GM18499 (cell line): ENCODE data around the gene PCDHGA5.
A peak's percentile ranks its signal among the peaks of the same experiment; 100 is the strongest.
"Not testable (repeated sequence)": the region's sequence is repeated elsewhere in the genome, so short reads cannot be mapped to it uniquely, and the experiment has no call there.

ENCODE experiments used
- ATAC-seq: cut with Tn5 transposase; IDR thresholded peaks from one replicate; pipeline ENCODE4 v1.9.1; 2021; ENCODE audit warnings: moderate number of reproducible peaks; ENCODE audit not compliant: insufficient read depth, unreplicated experiment

PCDHGA5 gene

DNA sequence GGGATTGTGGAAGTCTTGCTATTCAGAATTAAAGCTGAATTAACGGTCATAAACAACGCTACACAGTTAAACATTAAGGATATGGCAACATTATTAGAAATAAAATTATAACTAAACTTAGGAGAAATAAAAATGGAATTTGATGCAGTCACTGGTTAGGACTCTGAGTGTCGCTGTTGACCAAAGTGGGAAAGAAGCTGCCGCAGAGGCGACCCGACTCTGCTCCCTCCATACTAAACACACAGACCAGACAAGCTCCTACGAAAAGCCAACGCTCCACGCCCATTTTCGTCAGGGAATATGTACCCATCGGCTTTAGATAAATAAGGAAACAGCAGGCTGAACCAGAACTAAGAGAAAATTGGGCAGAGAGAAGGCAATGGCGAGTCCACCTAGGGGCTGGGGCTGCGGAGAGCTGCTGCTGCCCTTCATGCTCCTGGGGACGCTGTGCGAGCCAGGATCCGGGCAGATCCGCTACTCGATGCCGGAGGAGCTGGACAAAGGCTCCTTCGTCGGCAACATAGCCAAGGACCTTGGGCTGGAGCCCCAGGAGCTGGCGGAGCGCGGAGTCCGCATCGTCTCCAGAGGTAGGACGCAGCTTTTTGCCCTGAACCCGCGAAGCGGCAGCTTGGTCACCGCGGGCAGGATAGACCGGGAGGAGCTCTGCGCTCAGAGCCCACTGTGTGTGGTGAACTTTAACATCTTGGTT is at the start of gene PCDHGA5:
PCDHGA5 (plus strand) TSS at position 211 of the 709 bp plus-strand sequence; CDS start at position 380, 169 bp downstream.
- ATAC-seq = no peak

DNA sequence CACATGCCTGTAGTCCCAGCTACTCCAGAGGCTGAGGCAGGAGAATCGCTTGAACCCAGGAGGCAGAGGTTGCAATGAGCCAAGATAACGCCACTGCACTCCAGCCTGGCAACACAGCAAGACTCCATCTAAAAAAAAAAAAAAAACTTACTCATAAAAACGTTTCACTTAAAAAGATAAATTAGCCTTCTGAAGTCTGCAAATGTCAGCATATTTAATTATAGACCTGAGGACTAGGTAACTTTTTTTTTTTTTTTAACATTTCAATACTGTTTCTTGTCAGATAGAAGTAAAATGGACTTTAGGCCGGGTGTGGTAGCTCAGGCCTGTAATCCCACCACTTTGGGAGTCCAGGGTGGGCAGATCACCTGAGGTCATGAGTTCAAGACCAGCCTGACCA is 47.0 kb upstream of the PCDHGA5 start:
- ATAC-seq = not testable (repeated sequence)

DNA sequence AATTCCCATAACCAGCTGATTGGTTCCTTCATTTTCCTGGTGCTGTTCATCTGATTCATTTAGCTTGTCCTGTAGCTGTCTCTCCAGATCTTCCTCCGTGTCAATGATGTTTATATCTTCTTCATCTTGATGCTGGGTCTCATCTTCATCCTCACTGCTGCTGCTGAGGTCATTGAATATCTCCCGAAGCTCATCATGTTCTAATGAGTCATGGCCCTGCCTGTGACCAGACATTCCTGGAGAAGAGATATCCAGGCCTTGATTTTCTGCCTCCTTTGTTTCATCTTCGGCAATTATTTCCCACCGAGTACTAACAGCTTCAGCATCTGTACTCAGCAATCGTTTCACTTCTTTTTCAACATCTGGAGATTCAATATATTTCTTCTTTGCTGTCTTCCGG is 44.8 kb upstream of the PCDHGA5 start:
- ATAC-seq = no peak

- no peak for ATAC-seq
Observed at GRCh38 chr5:141319699-141320098, 44.3 kb upstream of the PCDHGA5 start.

DNA sequence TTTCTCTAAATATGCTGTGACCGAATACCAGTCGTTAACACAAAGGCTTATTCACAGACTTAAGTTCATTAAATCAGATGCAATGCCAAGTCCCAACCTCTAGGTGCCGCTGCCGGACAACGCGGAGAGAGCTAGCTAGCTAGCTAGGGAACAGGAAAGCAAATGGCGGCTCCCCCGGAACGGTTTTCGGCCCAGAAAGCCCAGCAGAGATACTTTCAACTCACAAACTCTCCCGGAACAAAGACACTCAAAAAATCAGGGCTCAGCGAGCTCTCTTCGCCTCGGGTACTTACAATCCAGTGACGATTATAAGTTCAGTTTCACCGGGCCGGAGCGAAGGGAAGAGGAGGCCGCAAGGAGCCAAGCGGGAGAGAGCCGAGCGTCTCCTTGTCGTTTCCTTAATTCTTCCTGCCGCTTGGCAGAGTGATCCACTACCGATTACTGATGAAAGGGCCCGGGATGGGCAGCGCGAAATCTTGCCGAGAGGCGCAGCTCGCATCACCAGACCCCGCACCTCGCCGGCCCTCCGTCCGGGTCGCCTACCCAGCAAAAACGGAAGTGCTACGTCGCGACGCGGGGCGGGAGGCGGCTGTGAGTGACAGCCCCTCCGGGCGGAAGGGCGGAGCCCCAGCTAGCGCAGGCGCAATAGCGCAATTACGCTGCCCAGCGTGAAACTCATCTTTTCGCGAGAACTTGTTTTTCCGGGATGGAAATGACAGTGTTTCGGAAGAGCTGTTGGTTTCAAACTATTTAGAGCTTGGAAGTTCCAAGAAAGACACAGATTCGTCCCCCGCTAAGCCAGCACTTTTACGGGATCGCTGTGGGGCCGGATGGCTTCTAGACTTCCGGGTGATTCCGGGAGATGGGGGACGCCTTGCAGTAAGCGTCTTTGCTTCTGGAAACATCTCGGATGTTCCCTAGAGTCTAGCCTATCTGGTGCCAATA is 43.5 kb upstream of the PCDHGA5 start, which contains the start of gene TAF7:
TAF7 (minus strand) TSS at position 560 of the 945 bp plus-strand sequence. CDS start 740 bp downstream, outside the sequence.
- ATAC-seq = peak; percentile 69

- ATAC-seq = peak; percentile 33
Observed at GRCh38 chr5:141322261-141322660, 41.7 kb upstream of the PCDHGA5 start.

GRCh38 chr5:141326088-141326854 is 37.7 kb upstream of the PCDHGA5 start:
- no peak for ATAC-seq

DNA sequence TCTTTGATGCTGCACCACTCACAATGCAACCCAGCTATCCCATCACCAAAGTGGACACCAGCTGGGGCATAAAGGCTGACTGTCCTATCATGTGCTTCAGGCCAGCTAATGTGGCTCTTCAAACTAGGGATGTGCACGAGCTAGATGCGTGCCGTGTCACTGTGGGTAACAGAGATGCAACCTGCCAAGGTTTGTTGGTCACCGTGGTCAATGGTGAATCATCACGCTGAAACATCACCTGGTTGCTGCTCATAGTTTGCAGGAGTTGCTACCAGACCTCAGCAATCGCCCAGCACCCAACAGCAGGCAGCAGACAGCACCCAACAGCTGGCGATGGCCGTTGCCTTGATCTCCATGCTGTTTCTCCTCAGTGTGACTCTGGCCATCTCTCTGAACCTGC is 35.7 kb upstream of the PCDHGA5 start:
- no peak for ATAC-seq

- no peak for ATAC-seq
Observed at GRCh38 chr5:141330299-141331080, 33.5 kb upstream of the PCDHGA5 start, which contains the start of gene PCDHGA1. TSS of gene PCDHGA1 (plus strand) at chr5:141330514.

DNA sequence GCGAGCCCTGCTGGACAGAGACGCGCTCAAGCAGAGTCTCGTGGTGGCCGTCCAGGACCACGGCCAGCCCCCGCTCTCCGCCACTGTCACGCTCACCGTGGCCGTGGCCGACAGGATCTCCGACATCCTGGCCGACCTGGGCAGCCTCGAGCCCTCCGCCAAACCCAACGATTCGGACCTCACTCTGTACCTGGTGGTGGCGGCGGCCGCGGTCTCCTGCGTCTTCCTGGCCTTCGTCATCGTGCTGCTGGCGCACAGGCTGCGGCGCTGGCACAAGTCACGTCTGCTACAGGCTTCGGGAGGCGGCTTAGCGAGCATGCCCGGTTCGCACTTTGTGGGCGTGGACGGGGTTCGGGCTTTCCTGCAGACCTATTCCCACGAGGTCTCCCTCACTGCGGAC is 31.4 kb upstream of the PCDHGA5 start:
- ATAC-seq = not testable (repeated sequence)

GRCh38 chr5:141338538-141339306 is 25.2 kb upstream of the PCDHGA5 start, which contains the start of gene PCDHGA2:
TSS of gene PCDHGA2 (plus strand) at chr5:141338760.
- no peak for ATAC-seq

DNA sequence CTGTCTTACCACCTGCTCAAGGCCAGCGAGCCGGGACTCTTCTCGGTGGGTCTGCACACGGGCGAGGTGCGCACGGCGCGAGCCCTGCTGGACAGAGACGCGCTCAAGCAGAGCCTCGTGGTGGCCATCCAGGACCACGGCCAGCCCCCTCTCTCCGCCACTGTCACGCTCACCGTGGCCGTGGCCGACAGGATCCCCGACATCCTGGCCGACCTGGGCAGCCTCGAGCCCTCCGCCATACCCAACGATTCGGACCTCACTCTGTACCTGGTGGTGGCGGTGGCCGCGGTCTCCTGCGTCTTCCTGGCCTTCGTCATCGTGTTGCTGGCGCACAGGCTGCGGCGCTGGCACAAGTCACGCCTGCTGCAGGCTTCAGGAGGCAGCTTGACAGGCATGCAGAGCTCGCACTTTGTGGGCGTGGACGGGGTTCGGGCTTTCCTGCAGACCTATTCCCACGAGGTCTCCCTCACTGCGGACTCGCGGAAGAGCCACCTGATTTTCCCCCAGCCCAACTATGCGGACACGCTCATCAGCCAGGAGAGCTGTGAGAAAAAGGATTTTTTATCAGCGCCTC is 23.1 kb upstream of the PCDHGA5 start:
- ATAC-seq = not testable (repeated sequence)

- ATAC-seq = no peak
Observed at GRCh38 chr5:141342773-141343172, 21.2 kb upstream of the PCDHGA5 start.

GRCh38 chr5:141343242-141343952 is 20.6 kb upstream of the PCDHGA5 start, which contains the start of gene PCDHGA3:
TSS of gene PCDHGA3 (plus strand) at chr5:141343829. CDS start at chr5:141344034, 205 bp downstream.
- ATAC-seq = no peak

DNA sequence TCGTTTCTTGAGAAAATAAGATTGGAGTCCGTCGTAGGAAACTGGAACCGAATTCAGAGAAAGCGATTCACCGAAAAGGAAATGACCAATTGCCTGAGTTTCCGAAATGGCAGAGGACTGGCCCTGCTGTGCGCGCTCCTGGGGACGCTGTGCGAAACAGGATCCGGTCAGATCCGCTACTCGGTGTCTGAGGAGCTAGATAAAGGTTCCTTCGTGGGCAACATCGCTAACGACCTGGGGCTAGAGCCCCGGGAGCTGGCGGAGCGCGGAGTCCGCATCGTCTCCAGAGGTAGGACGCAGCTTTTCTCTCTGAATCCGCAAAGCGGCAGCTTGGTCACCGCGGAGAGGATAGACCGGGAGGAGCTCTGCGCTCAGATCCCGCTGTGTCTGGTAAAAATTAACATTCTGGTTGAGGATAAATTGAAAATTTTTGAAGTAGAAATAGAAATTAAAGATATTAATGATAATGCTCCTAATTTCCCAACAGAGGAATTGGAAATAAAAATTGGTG is 20.0 kb upstream of the PCDHGA5 start:
- no peak for ATAC-seq

- ATAC-seq = no peak
Observed at GRCh38 chr5:141345327-141345726, 18.6 kb upstream of the PCDHGA5 start.

- ATAC-seq = not testable (repeated sequence)
Observed at GRCh38 chr5:141346017-141346416, 17.9 kb upstream of the PCDHGA5 start.
